Cardiac muscle cell (in vitro differentiated cells and primary cell): ENCODE data around the gene NDUFB5. TPM values are rescaled to one million over a fixed set of nuclear protein-coding genes. Genes with fewer than 3 reads are reported as not detected.

Experiments used
- DNase-seq, 2 donors: peaks; one replicate each; pipeline versions ENCODE4 v3.0.0 to v3.0.0-alpha.2; 2010 to 2017; ENCODE audit warnings: low read depth in 1 of 2, low spot score in 1 of 2
- H3K27ac ChIP-seq: fragments of 200-600 bp; sonication (generic); 2 replicates; pipeline ENCODE4 v1.5.1; 2016
- H3K27me3 ChIP-seq: fragments of 200-600 bp; sonication (generic); 2 replicates; pipeline ENCODE4 v1.6.0; 2016; ENCODE audit warnings: control low read depth
- H3K36me3 ChIP-seq: fragments of 200-600 bp; sonication (generic); 2 replicates; pipeline ENCODE4 v1.5.1; 2016; ENCODE audit warnings: control low read depth
- H3K4me1 ChIP-seq: fragments of 200-600 bp; sonication (generic); 2 replicates; pipeline ENCODE4 v1.8.1; 2017; ENCODE audit warnings: low read depth, mild to moderate bottlenecking, mixed run types
- H3K4me3 ChIP-seq: fragments of 200-600 bp; sonication (generic); 2 replicates; pipeline ENCODE4 v1.5.1; 2016; ENCODE audit warnings: mild to moderate bottlenecking
- H3K9me3 ChIP-seq: fragments of 200-600 bp; sonication (generic); 2 replicates; pipeline ENCODE4 v1.5.1; 2017; ENCODE audit warnings: low read depth, mild to moderate bottlenecking, control low read depth
- polyA plus RNA-seq: library from polyadenylated mRNA; unstranded; fragments of >200 nt; fragmentation: Nextera tagmentation; extraction: Ambion mirVana; gene quantifications from 2 replicates; pipeline ENCODE4 v1.2.1, GENCODE V29; 2016
- total RNA-seq: library from RNA; depleted of rRNA; stranded (reverse); fragments of >200 nt; gene quantifications from 2 replicates; pipeline ENCODE4 v1.2.3, GENCODE V29; 2016
- TF ChIP-seq, protein P1 (sequence below): IDR thresholded peaks from 2 replicates; pipeline ENCODE4 v1.5.1; 2012; ENCODE audit warnings: low read depth, mild to moderate bottlenecking, low read length

NDUFB5 gene
- total and polyA plus RNA-seq, 2 experiments from 2014 or later: 140 to 309 TPM

DNA sequence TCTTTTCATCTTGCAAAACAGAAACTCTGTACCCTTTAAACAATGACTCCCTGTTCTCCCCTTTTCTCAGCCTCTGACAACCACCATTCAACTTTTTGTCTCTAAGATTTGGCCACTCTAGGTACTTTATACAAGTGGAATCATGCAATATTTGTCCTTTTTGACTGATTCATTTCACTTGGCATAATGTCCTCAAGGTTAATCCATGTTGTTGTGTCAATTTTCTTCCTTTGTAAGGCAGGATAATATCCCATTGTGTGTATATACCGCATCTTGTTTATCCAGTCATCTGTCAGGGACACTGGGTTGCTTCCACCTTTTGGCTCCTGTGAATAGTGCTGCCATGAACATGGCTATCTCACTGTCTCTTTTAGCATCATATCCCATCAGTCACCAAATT lies 58.5 kb downstream of the NDUFB5 start:
- H3K4me3 ChIP-seq: no peak overlapping the region
- no peak overlapping the region for H3K27ac ChIP-seq
- H3K36me3 ChIP-seq: no peaks in the 10 kb centered on the region
- no peaks in the 10 kb centered on the region for H3K9me3 ChIP-seq
- TF ChIP-seq, protein P1, sequence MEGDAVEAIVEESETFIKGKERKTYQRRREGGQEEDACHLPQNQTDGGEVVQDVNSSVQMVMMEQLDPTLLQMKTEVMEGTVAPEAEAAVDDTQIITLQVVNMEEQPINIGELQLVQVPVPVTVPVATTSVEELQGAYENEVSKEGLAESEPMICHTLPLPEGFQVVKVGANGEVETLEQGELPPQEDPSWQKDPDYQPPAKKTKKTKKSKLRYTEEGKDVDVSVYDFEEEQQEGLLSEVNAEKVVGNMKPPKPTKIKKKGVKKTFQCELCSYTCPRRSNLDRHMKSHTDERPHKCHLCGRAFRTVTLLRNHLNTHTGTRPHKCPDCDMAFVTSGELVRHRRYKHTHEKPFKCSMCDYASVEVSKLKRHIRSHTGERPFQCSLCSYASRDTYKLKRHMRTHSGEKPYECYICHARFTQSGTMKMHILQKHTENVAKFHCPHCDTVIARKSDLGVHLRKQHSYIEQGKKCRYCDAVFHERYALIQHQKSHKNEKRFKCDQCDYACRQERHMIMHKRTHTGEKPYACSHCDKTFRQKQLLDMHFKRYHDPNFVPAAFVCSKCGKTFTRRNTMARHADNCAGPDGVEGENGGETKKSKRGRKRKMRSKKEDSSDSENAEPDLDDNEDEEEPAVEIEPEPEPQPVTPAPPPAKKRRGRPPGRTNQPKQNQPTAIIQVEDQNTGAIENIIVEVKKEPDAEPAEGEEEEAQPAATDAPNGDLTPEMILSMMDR: no peak
- peaks cover 48% of the 10 kb centered on the region for H3K4me1 ChIP-seq
- DNase-seq: no peak
- no peaks in the 10 kb centered on the region for H3K27me3 ChIP-seq

DNA sequence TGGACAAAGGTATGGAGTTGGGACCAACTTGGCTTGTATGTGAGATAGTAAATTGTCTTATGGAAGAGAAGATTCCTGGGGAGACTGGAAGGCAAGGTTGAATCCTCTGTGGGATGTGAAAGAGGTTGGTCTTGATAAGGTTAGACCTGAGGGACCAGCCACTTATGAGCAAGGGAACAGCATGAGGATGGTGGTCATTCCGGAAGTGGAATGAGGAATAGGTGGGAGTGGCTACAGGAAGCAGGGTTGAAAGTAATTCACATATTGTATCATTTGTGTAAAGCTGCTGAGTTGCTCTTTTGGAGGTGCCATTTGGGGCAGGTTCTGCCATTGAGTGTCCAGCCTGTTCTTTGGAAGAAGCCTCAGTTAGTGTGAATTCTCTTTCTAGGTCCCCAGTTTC lies 61.4 kb downstream of the NDUFB5 start:
- Histone ChIP-seq H3K27me3 (no peaks in the 10 kb centered on the region), H3K4me3 (no peak overlapping the region), H3K4me1 (peaks cover 35% of the 10 kb centered on the region), H3K9me3 (no peaks in the 10 kb centered on the region), H3K36me3 (no peaks in the 10 kb centered on the region), H3K27ac (peak overlapping the region; percentile 57)
- TF ChIP-seq, protein P1: no peak
- DNase-seq: no peak

DNA sequence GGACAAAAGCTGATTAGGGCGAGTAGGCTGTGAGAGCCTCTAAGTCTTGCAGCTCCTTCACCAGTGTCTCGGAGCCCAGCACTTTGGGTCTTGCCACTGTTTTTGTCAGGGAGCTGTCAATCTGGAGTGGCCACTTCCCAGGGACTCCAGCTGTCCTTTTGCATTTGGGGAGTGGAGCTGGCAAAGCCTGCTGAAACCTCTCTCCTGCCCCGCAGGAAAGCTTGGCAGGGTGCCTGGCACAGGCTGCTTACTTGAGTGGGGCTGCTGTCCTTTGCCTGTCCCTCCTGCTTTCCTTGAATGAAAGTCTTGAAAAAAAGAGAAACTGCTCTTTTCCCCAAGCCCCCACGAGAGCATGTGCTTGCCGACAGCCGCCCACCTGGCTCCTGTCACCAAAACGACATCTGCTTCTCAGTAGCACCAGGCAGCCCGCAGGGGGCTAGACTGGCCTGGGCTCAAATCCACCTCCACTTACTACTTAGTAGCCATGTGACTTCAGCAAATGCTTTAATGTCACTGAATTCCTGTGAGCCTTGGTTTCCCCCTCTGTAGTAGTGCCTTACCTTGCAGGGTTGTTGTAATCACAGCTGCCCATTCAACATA lies 61.9 kb downstream of the NDUFB5 start:
- Histone ChIP-seq H3K4me3 (no peak overlapping the region), H3K4me1 (peaks cover 35% of the 10 kb centered on the region), H3K9me3 (no peaks in the 10 kb centered on the region), H3K36me3 (no peaks in the 10 kb centered on the region), H3K27me3 (no peaks in the 10 kb centered on the region), H3K27ac (peak overlapping the region; percentile 57)
- peak; percentile 41 to 42 for DNase-seq
- TF ChIP-seq, protein P1: no peak

DNA sequence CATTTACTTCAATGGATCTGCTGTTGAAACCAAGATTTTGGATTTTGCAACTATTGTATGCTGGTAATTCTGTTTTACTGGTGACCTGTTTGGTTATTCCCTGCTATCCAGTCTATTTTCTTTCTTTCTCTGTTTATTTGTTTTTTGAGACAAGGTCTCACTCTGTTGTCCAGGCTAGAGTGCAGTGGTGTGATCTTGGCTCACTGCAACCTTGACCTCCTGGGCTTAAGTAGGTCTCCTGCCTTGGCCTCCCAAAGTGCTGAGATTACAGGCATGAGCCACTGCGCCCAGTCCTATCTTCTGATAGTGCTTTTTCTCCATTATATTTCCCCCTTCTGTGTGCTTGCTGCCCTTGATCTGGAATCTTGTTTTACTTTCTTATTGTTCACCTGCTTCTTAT lies 63.8 kb downstream of the NDUFB5 start:
- H3K9me3 ChIP-seq: no peaks in the 10 kb centered on the region
- no peaks in the 10 kb centered on the region for H3K36me3 ChIP-seq
- TF ChIP-seq, protein P1: no peak
- H3K4me3 ChIP-seq: no peak overlapping the region
- DNase-seq: no peak
- no peak overlapping the region for H3K27ac ChIP-seq
- peaks cover 26% of the 10 kb centered on the region for H3K4me1 ChIP-seq
- H3K27me3 ChIP-seq: no peaks in the 10 kb centered on the region

DNA sequence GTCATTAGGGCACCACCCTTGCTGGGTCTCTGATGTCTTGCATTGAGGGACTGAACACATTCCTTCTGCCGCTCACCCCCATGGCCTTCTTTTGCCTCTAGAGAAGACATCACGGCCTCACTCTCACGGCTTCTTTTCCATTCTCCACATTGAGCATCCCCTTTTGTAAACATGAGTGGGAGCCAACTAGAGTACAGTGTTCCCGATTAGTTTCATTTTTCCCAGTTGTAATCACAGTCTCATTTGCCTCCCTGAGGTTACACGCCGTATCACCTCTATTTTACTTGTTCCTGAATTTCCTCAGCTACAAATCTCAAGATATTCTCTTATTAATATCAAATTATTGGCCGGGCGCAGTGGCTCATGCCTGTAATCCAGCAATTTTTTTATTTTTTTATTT lies 65.7 kb downstream of the NDUFB5 start:
- Histone ChIP-seq H3K4me3 (no peak overlapping the region), H3K27me3 (no peaks in the 10 kb centered on the region), H3K9me3 (no peaks in the 10 kb centered on the region), H3K4me1 (peaks cover 23% of the 10 kb centered on the region), H3K27ac (no peak overlapping the region), H3K36me3 (no peaks in the 10 kb centered on the region)
- TF ChIP-seq, protein P1: no peak
- no peak for DNase-seq
